GM12872 (cell line): Measurements from ENCODE around the gene MTRF1.

Experiments used
- CTCF ChIP-seq: IDR thresholded peaks from 3 replicates; pipeline ENCODE4 v1.5.1; 2011; ENCODE audit warnings: low read depth, mild to moderate bottlenecking, low read length, moderate library complexity; ENCODE audit not compliant: insufficient read depth

The MTRF1 gene

GRCh38 chr13:41306271-41307145 is 43.1 kb upstream of the MTRF1 start:
- no peak for TF ChIP-seq CTCF

- TF ChIP-seq CTCF, result no peak
Observed at GRCh38 chr13:41304551-41304950, 41.2 kb upstream of the MTRF1 start.

GRCh38 chr13:41302743-41303142 is 39.4 kb upstream of the MTRF1 start:
- no peak for TF ChIP-seq CTCF

- no peak for TF ChIP-seq CTCF
Observed at GRCh38 chr13:41299316-41300094, 36.1 kb upstream of the MTRF1 start.

- TF ChIP-seq CTCF, result no peak
Observed at GRCh38 chr13:41296879-41297646, 33.7 kb upstream of the MTRF1 start.

GRCh38 chr13:41295973-41296372 is 32.6 kb upstream of the MTRF1 start:
- TF ChIP-seq CTCF, result no peak

- TF ChIP-seq CTCF, result no peak
Observed at GRCh38 chr13:41294914-41295313, 31.5 kb upstream of the MTRF1 start.
